Right lobe of liver (tissue), 4 donors: ENCODE results near the gene EXOC4.

Source experiments
- CTCF ChIP-seq, 4 donors: fragments of 200-600 bp in 3 of 4; fragments of 450-650 bp in 1 of 4; IDR thresholded peaks; one replicate each; pipeline versions ENCODE4 v1.5.1 to v1.8.0; 2016 to 2022; ENCODE audit warnings: antibody characterized with exemption in 4 of 4, mild to moderate bottlenecking in 2 of 4
- POLR2A ChIP-seq: fragments of 450-650 bp; IDR thresholded peaks from one replicate; pipeline ENCODE4 v1.6.1; 2017; ENCODE audit warnings: antibody characterized with exemption, mild to moderate bottlenecking
- donor health status: DM: no; HTN: no; CAD: no.
- donor health status: DM: no; HTN: no; CAD: no.
- donor health status: DM: no; HTN: yes; CAD: no.

GRCh38 chr7:133609806-133610205 is 356.9 kb downstream of the EXOC4 start:
- TF ChIP-seq CTCF (IDR thresholded peaks at IDR 0.05) = no peak
- TF ChIP-seq POLR2A = no peak
